Measurements from ENCODE around the gene TIMMDC1. TPM values are rescaled to one million over a fixed set of nuclear protein-coding genes. Genes with fewer than 3 reads are reported as not detected.
"Not testable (repeated sequence)": the region's sequence is repeated elsewhere in the genome, so short reads cannot be mapped to it uniquely, and the experiment has no call there.

TIMMDC1 gene
- total and polyA plus RNA-seq, 4 donors = 60.5 to 98.9 (median 87.7) TPM

- Histone ChIP-seq H3K9me3 (ENCODE audit: control insufficient read depth in 4 of 4, insufficient read depth in 3 of 4, low read length in 3 of 4) (no peaks in the 10 kb centered on the region), H3K27ac (ENCODE audit: low read depth in 1 of 2, low read length in 1 of 2) (no peak overlapping the region), H3K4me3 (no peak overlapping the region), H3K27me3 (ENCODE audit: control insufficient read depth in 3 of 3, insufficient read depth in 3 of 3, low read length in 2 of 3) (no peaks in the 10 kb centered on the region), H3K36me3 (ENCODE audit: control insufficient read depth in 4 of 4, insufficient read depth in 4 of 4, low read length in 4 of 4) (no peaks in the 10 kb centered on the region), H3K4me1 (ENCODE audit: control insufficient read depth in 5 of 5, insufficient read depth in 5 of 5, low read length in 5 of 5) (peaks cover 0 to 2% (median 0%) of the 10 kb centered on the region in 5 donors), H3K9ac (ENCODE audit: insufficient read depth in 1 of 2, low read length in 2 of 2) (no peak overlapping the region)
- ATAC-seq (ENCODE audit: insufficient read depth, low FRiP score) (no peak), DNase-seq (no peak)
- TF ChIP-seq CTCF (IDR thresholded peaks at IDR 0.05; ENCODE audit: control extremely low read depth, extremely low read depth) = no peak
- 88 to 92% methylated on average over 5 of the region's 5 CpGs for WGBS, 2 donors
These were observed 61.8 kb downstream of the TIMMDC1 start for GRCh38 chr3:119560160-119560559.

DNA sequence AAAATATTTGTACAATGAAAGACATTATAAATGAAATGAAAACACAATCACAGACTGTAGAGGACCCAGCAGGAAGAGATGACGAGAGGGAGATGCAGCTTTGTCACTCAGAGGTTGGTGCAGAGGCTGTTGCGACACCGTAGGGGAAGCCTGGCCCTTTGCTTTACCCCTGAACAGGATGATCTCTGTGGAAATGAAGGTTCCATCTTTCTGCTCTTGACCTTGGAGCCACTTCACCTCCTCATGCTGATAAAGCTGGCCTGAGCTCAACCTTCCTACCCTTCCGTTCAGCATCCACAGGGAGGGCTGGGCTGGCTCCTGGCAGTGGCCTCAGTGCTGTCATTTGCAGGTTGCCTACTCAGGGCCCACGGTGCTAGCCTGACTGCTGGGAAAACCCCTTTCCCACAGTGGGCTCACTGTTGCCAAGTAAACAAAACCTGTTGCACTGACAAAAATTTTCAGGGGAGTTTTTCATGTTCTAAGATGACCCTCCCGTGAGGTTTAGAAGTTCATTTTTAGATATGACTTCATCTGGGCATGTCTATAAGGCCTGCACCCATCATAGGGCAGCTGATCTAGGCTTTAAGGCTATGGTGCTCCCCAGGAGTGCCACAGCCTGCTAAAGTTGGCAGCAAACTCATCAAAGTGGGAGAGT is 64.1 kb downstream of the TIMMDC1 start:
- DNase-seq (no peak), ATAC-seq (ENCODE audit: insufficient read depth, low FRiP score) (peak; percentile 19)
- Histone ChIP-seq H3K4me3 (no peak overlapping the region), H3K9ac (ENCODE audit: insufficient read depth in 1 of 2, low read length in 2 of 2) (no peak overlapping the region), H3K9me3 (ENCODE audit: control insufficient read depth in 4 of 4, insufficient read depth in 3 of 4, low read length in 3 of 4) (no peaks in the 10 kb centered on the region), H3K27me3 (ENCODE audit: control insufficient read depth in 3 of 3, insufficient read depth in 3 of 3, low read length in 2 of 3) (no peaks in the 10 kb centered on the region), H3K4me1 (ENCODE audit: control insufficient read depth in 5 of 5, insufficient read depth in 5 of 5, low read length in 5 of 5) (no peaks in the 10 kb centered on the region), H3K36me3 (ENCODE audit: control insufficient read depth in 4 of 4, insufficient read depth in 4 of 4, low read length in 4 of 4) (no peaks in the 10 kb centered on the region), H3K27ac (ENCODE audit: low read depth in 1 of 2, low read length in 1 of 2) (no peak overlapping the region)
- 39 to 52% methylated on average over 6 of the region's 6 CpGs for WGBS, 2 donors
- no peak for TF ChIP-seq CTCF (IDR thresholded peaks at IDR 0.05; ENCODE audit: control extremely low read depth, extremely low read depth)

DNA sequence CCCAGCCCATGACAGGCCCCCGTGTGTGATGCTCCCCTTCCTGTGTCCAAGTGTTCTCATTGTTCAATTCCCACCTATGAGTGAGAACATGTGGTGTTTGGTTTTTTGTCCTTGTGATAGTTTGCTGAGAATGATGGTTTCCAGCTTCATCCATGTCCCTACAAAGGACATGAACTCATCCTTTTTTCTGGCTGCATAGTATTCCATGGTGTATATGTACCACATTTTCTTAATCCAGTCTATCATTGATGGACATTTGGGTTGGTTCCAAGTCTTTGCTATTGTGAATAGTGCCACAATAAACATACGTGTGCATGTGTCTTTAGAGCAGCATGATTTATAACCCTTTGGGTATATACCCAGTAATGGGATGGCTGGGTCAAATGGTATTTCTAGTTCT is 65.0 kb downstream of the TIMMDC1 start:
- WGBS, 2 donors = 87 to 91% methylated on average over 2 of the region's 2 CpGs
- not testable (repeated sequence) for H3K9me3 ChIP-seq (ENCODE audit: control insufficient read depth in 4 of 4, insufficient read depth in 3 of 4, low read length in 3 of 4)

GRCh38 chr3:119569156-119569555 is 70.8 kb downstream of the TIMMDC1 start:
- ATAC-seq (ENCODE audit: insufficient read depth, low FRiP score) (no peak), DNase-seq (no peak)
- Histone ChIP-seq H3K36me3 (ENCODE audit: control insufficient read depth in 4 of 4, insufficient read depth in 4 of 4, low read length in 4 of 4) (no peaks in the 10 kb centered on the region), H3K9ac (ENCODE audit: insufficient read depth in 1 of 2, low read length in 2 of 2) (no peak overlapping the region), H3K27ac (ENCODE audit: low read depth in 1 of 2, low read length in 1 of 2) (no peak overlapping the region), H3K4me3 (no peak overlapping the region), H3K27me3 (ENCODE audit: control insufficient read depth in 3 of 3, insufficient read depth in 3 of 3, low read length in 2 of 3) (no peaks in the 10 kb centered on the region), H3K4me1 (ENCODE audit: control insufficient read depth in 5 of 5, insufficient read depth in 5 of 5, low read length in 5 of 5) (no peaks in the 10 kb centered on the region), H3K9me3 (ENCODE audit: control insufficient read depth in 4 of 4, insufficient read depth in 3 of 4, low read length in 3 of 4) (no peaks in the 10 kb centered on the region)
- TF ChIP-seq CTCF (IDR thresholded peaks at IDR 0.05; ENCODE audit: control extremely low read depth, extremely low read depth) = no peak
- 85 to 94% methylated on average over 4 of the region's 4 CpGs for WGBS, 2 donors

More for the DNA sequence above, 65.0 kb downstream of the TIMMDC1 start:
- not testable (repeated sequence) for H3K27ac ChIP-seq (ENCODE audit: low read depth in 1 of 2, low read length in 1 of 2); H3K27me3 ChIP-seq (ENCODE audit: control insufficient read depth in 3 of 3, insufficient read depth in 3 of 3, low read length in 2 of 3); H3K4me1 ChIP-seq (ENCODE audit: control insufficient read depth in 5 of 5, insufficient read depth in 5 of 5, low read length in 5 of 5); ATAC-seq (ENCODE audit: insufficient read depth, low FRiP score); H3K9ac ChIP-seq (ENCODE audit: insufficient read depth in 1 of 2, low read length in 2 of 2); H3K36me3 ChIP-seq (ENCODE audit: control insufficient read depth in 4 of 4, insufficient read depth in 4 of 4, low read length in 4 of 4); H3K4me3 ChIP-seq; DNase-seq

Measured in lung (tissue), 12 donors.